Kidney epithelial cell (primary cell): ENCODE measurements around the gene FADS3. TPM values are rescaled to one million over a fixed set of nuclear protein-coding genes. Genes with fewer than 3 reads are reported as not detected.

Source experiments
- DNase-seq: peaks from one replicate; pipeline ENCODE4 v3.0.0-alpha.2; 2010; ENCODE audit warnings: low read depth
- H3K27me3 ChIP-seq: 2 replicates; pipeline ENCODE4 v1.6.0; 2011; ENCODE audit warnings: low read length; ENCODE audit not compliant: control insufficient read depth, insufficient read depth
- H3K36me3 ChIP-seq: 2 replicates; pipeline ENCODE4 v1.5.1; 2011; ENCODE audit warnings: low read length; ENCODE audit not compliant: control insufficient read depth, insufficient read depth
- H3K4me3 ChIP-seq: 2 replicates; pipeline ENCODE4 v1.5.1; 2011; ENCODE audit warnings: low read depth, mild to moderate bottlenecking, control low read depth, low read length
- CTCF ChIP-seq: IDR thresholded peaks from 2 replicates; pipeline ENCODE4 v1.5.1; 2011; ENCODE audit warnings: mild to moderate bottlenecking, moderate library complexity, low read length, control low read depth, inconsistent platforms; ENCODE audit not compliant: insufficient read depth, poor library complexity, severe bottlenecking
- total RNA-seq: library from RNA; depleted of rRNA; stranded (reverse); fragments of >200 nt; gene quantifications from 2 replicates; pipeline ENCODE4 v1.2.3, GENCODE V29; 2015

The FADS3 gene
- total RNA-seq, 1 donor from 2014 or later, result 152 TPM

GRCh38 chr11:61874377-61874809, 17.0 kb downstream of the FADS3 start:
- DNase-seq, result no peak
- Histone ChIP-seq H3K27me3 (no peaks in the 10 kb centered on the region), H3K36me3 (no peaks in the 10 kb centered on the region), H3K4me3 (no peak overlapping the region)
- TF ChIP-seq CTCF, result no peak

- DNase-seq, result no peak
- no peaks in the 10 kb centered on the region for H3K36me3 ChIP-seq
- no peak for TF ChIP-seq CTCF
- no peaks in the 10 kb centered on the region for H3K27me3 ChIP-seq
- no peak overlapping the region for H3K4me3 ChIP-seq
Observed at GRCh38 chr11:61873588-61874376, 17.6 kb downstream of the FADS3 start.

- DNase-seq, result no peak
- Histone ChIP-seq H3K36me3 (no peaks in the 10 kb centered on the region), H3K27me3 (no peaks in the 10 kb centered on the region), H3K4me3 (no peak overlapping the region)
- TF ChIP-seq CTCF, result no peak
Observed at GRCh38 chr11:61872935-61873565, 18.3 kb downstream of the FADS3 start.

GRCh38 chr11:61871158-61871597, 20.2 kb downstream of the FADS3 start:
- TF ChIP-seq CTCF, result peak; percentile 94
- H3K36me3 ChIP-seq, result no peaks in the 10 kb centered on the region
- no peak for DNase-seq
- no peak overlapping the region for H3K4me3 ChIP-seq
- no peaks in the 10 kb centered on the region for H3K27me3 ChIP-seq

GRCh38 chr11:61870541-61871031, 20.8 kb downstream of the FADS3 start:
- TF ChIP-seq CTCF, result no peak
- H3K36me3 ChIP-seq, result no peaks in the 10 kb centered on the region
- DNase-seq, result no peak
- no peak overlapping the region for H3K4me3 ChIP-seq
- H3K27me3 ChIP-seq, result no peaks in the 10 kb centered on the region
